Ascending aorta (tissue), 2 donors: ENCODE measurements around the gene ROR1. TPM values are rescaled to one million over a fixed set of nuclear protein-coding genes. Genes with fewer than 3 reads are reported as not detected.

ENCODE experiments used
- DNase-seq, 2 donors: peaks; one replicate each; pipeline ENCODE4 v3.0.0-alpha.2; 2019; ENCODE audit warnings: low spot score in 2 of 2
- H3K27ac ChIP-seq, 2 donors: fragments of 200-600 bp; sonication (generic); one replicate each; pipeline ENCODE4 v1.5.1; 2016 to 2017; ENCODE audit warnings: mild to moderate bottlenecking in 1 of 2
- H3K27me3 ChIP-seq: fragments of 200-600 bp; sonication (generic); one replicate; pipeline ENCODE4 v1.5.1; 2017
- H3K36me3 ChIP-seq, 2 donors: fragments of 200-600 bp; sonication (generic); one replicate each; pipeline ENCODE4 v1.5.1; 2016
- H3K4me1 ChIP-seq, 2 donors: fragments of 200-600 bp; sonication (generic); one replicate each; pipeline ENCODE4 v1.5.1; 2016 to 2017; ENCODE audit warnings: mild to moderate bottlenecking in 1 of 2
- H3K4me3 ChIP-seq, 2 donors: fragments of 200-600 bp; sonication (generic); one replicate each; pipeline ENCODE4 v1.5.1; 2016 to 2017; ENCODE audit warnings: mild to moderate bottlenecking in 1 of 2
- H3K9me3 ChIP-seq, 2 donors: fragments of 200-600 bp; sonication (generic); one replicate each; pipeline ENCODE4 v1.5.1; 2016
- CTCF ChIP-seq, 3 experiments: fragments of 200-600 bp in 2 of 3; fragments of 450-650 bp in 1 of 3; sonication (generic) in 2 of 3; IDR thresholded peaks; one replicate each; pipeline ENCODE4 v1.5.1; 2016 to 2019; ENCODE audit warnings: antibody characterized with exemption in 3 of 3, mild to moderate bottlenecking in 1 of 3, moderate library complexity in 1 of 3
- intact Hi-C: fragments of 100-400 bp; cut with DNase I; formaldehyde crosslinking; loops from one replicate; pipeline ENCODE4 v1.15.1; 2023
- total RNA-seq: library from RNA; depleted of rRNA; stranded (reverse); fragments of >200 nt; gene quantifications from one replicate; pipeline ENCODE4 v1.1.0, GENCODE V29; 2016

Gene ROR1
- total RNA-seq, 1 donor from 2014 or later, result 115 TPM

DNA sequence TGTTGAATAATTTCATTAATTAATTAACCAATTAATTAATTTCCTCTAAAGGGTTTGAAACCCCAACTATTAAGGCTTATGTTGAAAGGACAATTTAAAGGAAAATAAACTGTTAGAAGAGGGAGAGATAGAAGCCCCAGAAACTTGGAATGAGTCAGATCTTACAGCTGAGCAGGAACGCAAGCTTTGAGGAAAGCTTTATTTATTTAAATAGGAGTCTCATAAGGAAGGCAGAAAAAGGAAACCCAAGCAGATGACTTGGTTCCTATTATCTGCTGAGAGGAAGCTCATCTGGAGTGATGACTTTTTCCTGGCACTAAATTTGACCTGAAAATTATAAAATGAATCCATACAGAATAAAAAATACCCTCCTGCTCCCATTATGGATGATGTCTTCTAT is 105.1 kb downstream of the ROR1 start:
- no peaks in the 10 kb centered on the region for H3K27me3 ChIP-seq
- peak overlapping the region in 1 of 2 donors; percentile 47 for H3K27ac ChIP-seq
- intact Hi-C loops, result no loop called here
- H3K9me3 ChIP-seq, result no peaks in the 10 kb centered on the region
- peaks cover 14 to 71% of the 10 kb centered on the region in 2 donors for H3K4me1 ChIP-seq
- H3K36me3 ChIP-seq, result no peaks in the 10 kb centered on the region
- no peak overlapping the region for H3K4me3 ChIP-seq
- no peak for DNase-seq
- no peak for TF ChIP-seq CTCF (IDR thresholded peaks at IDR 0.05)

GRCh38 chr1:63880958-63881576 is 107.2 kb downstream of the ROR1 start:
- Histone ChIP-seq H3K36me3 (no peaks in the 10 kb centered on the region), H3K4me3 (no peak overlapping the region), H3K27me3 (no peaks in the 10 kb centered on the region), H3K4me1 (peaks cover 14 to 59% of the 10 kb centered on the region in 2 donors), H3K9me3 (no peaks in the 10 kb centered on the region), H3K27ac (no peak overlapping the region)
- TF ChIP-seq CTCF (IDR thresholded peaks at IDR 0.05), result no peak
- no peak for DNase-seq
- intact Hi-C loops, result no loop called here

GRCh38 chr1:63882048-63882704 is 108.4 kb downstream of the ROR1 start:
- no peaks in the 10 kb centered on the region for H3K36me3 ChIP-seq
- H3K9me3 ChIP-seq, result no peaks in the 10 kb centered on the region
- intact Hi-C loops, result no loop called here
- H3K27me3 ChIP-seq, result no peaks in the 10 kb centered on the region
- H3K4me3 ChIP-seq, result no peak overlapping the region
- no peak for TF ChIP-seq CTCF (IDR thresholded peaks at IDR 0.05)
- DNase-seq, result no peak
- peaks cover 12 to 57% of the 10 kb centered on the region in 2 donors for H3K4me1 ChIP-seq
- H3K27ac ChIP-seq, result peak overlapping the region in 1 of 2 donors; percentile 43

GRCh38 chr1:63883494-63884235 is 109.8 kb downstream of the ROR1 start:
- Histone ChIP-seq H3K9me3 (no peaks in the 10 kb centered on the region), H3K27me3 (no peaks in the 10 kb centered on the region), H3K4me1 (peaks cover 9 to 46% of the 10 kb centered on the region in 2 donors), H3K36me3 (no peaks in the 10 kb centered on the region), H3K27ac (no peak overlapping the region), H3K4me3 (no peak overlapping the region)
- TF ChIP-seq CTCF (IDR thresholded peaks at IDR 0.05), result no peak
- DNase-seq, result no peak
- intact Hi-C loops, result no loop called here

DNA sequence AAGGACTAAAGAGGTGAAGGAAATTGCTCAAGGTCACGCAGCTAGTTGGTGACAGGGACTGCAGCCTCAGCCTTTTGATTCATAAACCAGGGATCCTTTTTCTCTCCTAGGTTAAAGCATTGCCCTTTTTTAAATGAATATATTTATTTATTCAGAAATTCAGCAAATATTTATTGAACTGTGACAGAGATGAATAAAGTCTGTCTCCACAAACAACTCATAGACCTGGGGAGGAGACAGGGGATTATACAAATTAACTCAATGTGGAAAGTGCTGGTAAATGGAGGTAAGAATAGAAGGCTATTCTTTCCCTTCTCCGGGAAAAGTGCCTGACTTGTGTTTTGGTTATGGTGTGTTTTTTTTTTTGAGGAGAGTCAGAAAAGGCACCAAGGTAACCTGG is 110.7 kb downstream of the ROR1 start:
- DNase-seq, result no peak
- Histone ChIP-seq H3K9me3 (no peaks in the 10 kb centered on the region), H3K4me1 (peaks cover 9 to 41% of the 10 kb centered on the region in 2 donors), H3K4me3 (no peak overlapping the region), H3K36me3 (no peaks in the 10 kb centered on the region), H3K27me3 (no peaks in the 10 kb centered on the region), H3K27ac (no peak overlapping the region)
- no peak for TF ChIP-seq CTCF (IDR thresholded peaks at IDR 0.05)
- intact Hi-C loops, result no loop called here
